Lung (tissue), 12 donors: ENCODE data around the gene GNRH2. TPM values are rescaled to one million over a fixed set of nuclear protein-coding genes. Genes with fewer than 3 reads are reported as not detected.

ENCODE experiments used
- ATAC-seq: fragments of 200-7000 bp; cut with Tn5 transposase; one replicate; pipeline ENCODE4 v1.9.1; 2020; ENCODE audit warnings: moderate number of reproducible peaks; ENCODE audit not compliant: insufficient read depth, low FRiP score
- DNase-seq, 3 donors: peaks; one replicate each; pipeline ENCODE4 v3.0.0-alpha.2; 2013 to 2017
- H3K27ac ChIP-seq, 2 donors: one replicate each; pipeline ENCODE4 v1.5.1; 2013; ENCODE audit warnings: mild to moderate bottlenecking in 2 of 2, moderate library complexity in 2 of 2, control low read depth in 1 of 2, inconsistent platforms in 1 of 2, low read depth in 1 of 2, low read length in 1 of 2
- H3K27me3 ChIP-seq, 3 donors: one replicate each; pipeline ENCODE4 v1.5.1; 2013; ENCODE audit warnings: low read length in 2 of 3; ENCODE audit not compliant: control insufficient read depth in 3 of 3, insufficient read depth in 3 of 3
- H3K36me3 ChIP-seq, 4 donors: one replicate each; pipeline ENCODE4 v1.5.1; 2013; ENCODE audit warnings: low read length in 4 of 4, mild to moderate bottlenecking in 1 of 4, moderate library complexity in 1 of 4; ENCODE audit not compliant: control insufficient read depth in 4 of 4, insufficient read depth in 4 of 4
- H3K4me1 ChIP-seq, 5 donors: one replicate each; pipeline ENCODE4 v1.5.1; 2013; ENCODE audit warnings: low read length in 5 of 5, mild to moderate bottlenecking in 2 of 5, moderate library complexity in 1 of 5; ENCODE audit not compliant: control insufficient read depth in 5 of 5, insufficient read depth in 5 of 5
- H3K4me3 ChIP-seq: one replicate; pipeline ENCODE4 v1.5.1; 2013; ENCODE audit warnings: mild to moderate bottlenecking, control low read depth, moderate library complexity
- H3K9ac ChIP-seq, 2 donors: one replicate each; pipeline ENCODE4 v1.5.1; 2013; ENCODE audit warnings: low read length in 2 of 2, control low read depth in 1 of 2; ENCODE audit not compliant: insufficient read depth in 1 of 2
- H3K9me3 ChIP-seq, 4 donors: one replicate each; pipeline ENCODE4 v1.5.1; 2013; ENCODE audit warnings: low read length in 3 of 4, mild to moderate bottlenecking in 1 of 4, moderate library complexity in 1 of 4; ENCODE audit not compliant: control insufficient read depth in 4 of 4, insufficient read depth in 3 of 4
- WGBS, 2 donors: extraction: QIAGEN DNeasy Blood & Tissue Kit; methylation state at CpG; one replicate each; pipeline ENCODE4 v1.1.7; 2013; 5-methylcytosine and 5-hydroxymethylcytosine counted together
- polyA plus RNA-seq, 2 donors: library from polyadenylated mRNA; stranded (reverse); fragments of 200-250 nt; gene quantifications; one replicate each; pipeline ENCODE4 v1.2.1, GENCODE V29; 2013
- total RNA-seq, 2 donors: library from RNA; depleted of rRNA in 1 of 2; stranded (reverse); fragments of >200 nt in 1 of 2; gene quantifications; one replicate each; pipeline ENCODE4 v1.2.1, GENCODE V29; 2014 to 2021
- TF ChIP-seq, protein P1 (sequence below): IDR thresholded peaks from 2 replicates; pipeline ENCODE4 v1.5.1; 2012; ENCODE audit warnings: mild to moderate bottlenecking; ENCODE audit errors: control extremely low read depth, extremely low read depth
- donor health status: control.
- donor health status: control.
- donor health status: Bipolar disorder and iron deficiency.
- donor health status: healthy.
- donor health status: DM: yes; HTN: yes; CAD: no.

Gene GNRH2
- total and polyA plus RNA-seq, 4 donors = 0.14 to 0.46 (median 0.16) TPM; not detected in 1

DNA sequence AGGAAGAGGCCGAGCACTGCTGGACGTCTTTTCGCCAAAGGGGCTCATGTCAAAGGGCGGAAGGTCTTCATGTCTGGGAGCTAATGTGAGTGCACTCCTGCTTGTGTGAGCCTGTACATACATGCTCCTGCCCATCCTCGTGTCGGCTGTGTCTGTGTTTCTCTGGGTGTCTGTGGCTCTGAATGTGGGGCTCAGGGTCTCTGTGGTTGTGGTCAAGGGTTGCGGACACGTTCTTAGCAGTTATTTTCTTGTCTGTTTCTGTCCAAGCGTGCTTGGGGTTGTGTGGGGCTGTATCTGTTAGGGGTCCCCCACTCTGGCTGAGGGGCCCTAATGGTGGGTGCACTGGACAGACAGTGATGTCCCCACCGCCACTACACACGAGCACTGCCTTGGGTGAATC lies 38.2 kb downstream of the GNRH2 start:
- ATAC-seq (no peak), DNase-seq (no peak)
- Histone ChIP-seq H3K9ac (no peak overlapping the region), H3K27me3 (peaks cover 0 to 44% (median 30%) of the 10 kb centered on the region in 3 donors), H3K4me3 (no peak overlapping the region), H3K36me3 (no peaks in the 10 kb centered on the region), H3K27ac (no peak overlapping the region), H3K4me1 (peaks cover 0 to 10% (median 0%) of the 10 kb centered on the region in 5 donors), H3K9me3 (peaks cover 0 to 7% (median 0%) of the 10 kb centered on the region in 4 donors)
- TF ChIP-seq, protein P1, sequence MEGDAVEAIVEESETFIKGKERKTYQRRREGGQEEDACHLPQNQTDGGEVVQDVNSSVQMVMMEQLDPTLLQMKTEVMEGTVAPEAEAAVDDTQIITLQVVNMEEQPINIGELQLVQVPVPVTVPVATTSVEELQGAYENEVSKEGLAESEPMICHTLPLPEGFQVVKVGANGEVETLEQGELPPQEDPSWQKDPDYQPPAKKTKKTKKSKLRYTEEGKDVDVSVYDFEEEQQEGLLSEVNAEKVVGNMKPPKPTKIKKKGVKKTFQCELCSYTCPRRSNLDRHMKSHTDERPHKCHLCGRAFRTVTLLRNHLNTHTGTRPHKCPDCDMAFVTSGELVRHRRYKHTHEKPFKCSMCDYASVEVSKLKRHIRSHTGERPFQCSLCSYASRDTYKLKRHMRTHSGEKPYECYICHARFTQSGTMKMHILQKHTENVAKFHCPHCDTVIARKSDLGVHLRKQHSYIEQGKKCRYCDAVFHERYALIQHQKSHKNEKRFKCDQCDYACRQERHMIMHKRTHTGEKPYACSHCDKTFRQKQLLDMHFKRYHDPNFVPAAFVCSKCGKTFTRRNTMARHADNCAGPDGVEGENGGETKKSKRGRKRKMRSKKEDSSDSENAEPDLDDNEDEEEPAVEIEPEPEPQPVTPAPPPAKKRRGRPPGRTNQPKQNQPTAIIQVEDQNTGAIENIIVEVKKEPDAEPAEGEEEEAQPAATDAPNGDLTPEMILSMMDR = no peak
- 77 to 84% methylated on average over 11 of the region's 11 CpGs for WGBS, 2 donors

- H3K4me1 ChIP-seq = peaks cover 0 to 8% (median 0%) of the 10 kb centered on the region in 5 donors
- peaks cover 0 to 7% (median 0%) of the 10 kb centered on the region in 4 donors for H3K9me3 ChIP-seq
- TF ChIP-seq, protein P1 = no peak
- H3K27ac ChIP-seq = no peak overlapping the region
- no peaks in the 10 kb centered on the region for H3K36me3 ChIP-seq
- H3K4me3 ChIP-seq = no peak overlapping the region
- no peak overlapping the region for H3K9ac ChIP-seq
- ATAC-seq (no peak), DNase-seq (no peak)
- peaks cover 0 to 44% (median 30%) of the 10 kb centered on the region in 3 donors for H3K27me3 ChIP-seq
- WGBS, 2 donors = 3 to 5% methylated on average over 38 to 71 of the region's 71 CpGs
Measured at GRCh38 chr20:3082306-3082951, 39.0 kb downstream of the GNRH2 start.

DNA sequence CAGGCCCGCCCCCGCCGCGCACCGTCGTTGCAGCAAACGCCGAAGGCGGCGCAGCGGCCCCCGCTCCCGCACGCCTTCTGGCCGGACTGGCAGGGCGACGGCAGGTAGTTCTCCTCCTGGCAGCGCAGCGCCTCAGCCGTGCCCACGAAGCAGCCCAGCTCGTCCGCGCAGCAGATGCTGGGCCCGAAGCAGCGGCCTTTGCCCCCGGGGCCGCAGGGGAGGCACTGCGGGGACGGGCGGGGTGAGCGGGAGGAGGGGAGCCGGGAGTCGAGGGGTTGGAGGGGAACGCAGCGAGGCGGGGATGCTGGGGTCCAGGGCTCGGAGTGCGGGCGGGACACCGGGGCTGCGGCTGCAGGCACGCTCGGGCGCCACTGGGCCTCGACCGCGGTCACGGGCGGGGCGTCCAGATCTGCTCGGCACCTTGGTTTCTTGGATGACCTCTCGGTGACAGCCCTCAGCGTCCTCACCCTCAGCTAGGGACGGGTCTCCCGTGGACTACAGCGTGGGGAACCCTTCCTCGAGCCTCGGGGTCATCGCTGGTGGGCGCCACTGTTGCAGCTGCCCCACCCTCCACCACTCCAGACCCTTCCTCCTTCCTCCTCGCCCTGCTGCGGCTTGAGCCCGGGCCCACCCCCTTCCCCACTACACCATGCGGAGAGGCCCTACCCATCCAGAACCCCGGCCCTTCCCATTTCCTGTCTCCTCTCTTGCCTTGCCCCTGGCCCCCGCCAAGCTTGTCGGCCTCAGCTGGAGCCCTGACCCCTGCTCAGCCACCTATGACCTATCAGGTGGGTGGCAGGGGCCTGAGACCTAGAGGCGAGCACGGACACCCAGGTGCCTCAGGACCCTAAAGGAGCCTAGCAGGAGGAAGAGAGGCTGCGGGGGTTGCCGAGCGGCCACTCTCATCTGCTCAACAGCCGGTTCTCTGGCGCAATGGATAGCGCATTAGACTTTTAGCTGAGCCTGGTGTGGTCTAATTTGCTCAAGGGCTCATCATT lies 39.8 kb downstream of the GNRH2 start:
- 8 to 10% methylated on average over 40 to 76 of the region's 76 CpGs for WGBS, 2 donors
- Histone ChIP-seq H3K4me1 (peaks cover 0 to 8% (median 0%) of the 10 kb centered on the region in 5 donors), H3K36me3 (no peaks in the 10 kb centered on the region), H3K4me3 (no peak overlapping the region), H3K9me3 (peaks cover 0 to 4% (median 0%) of the 10 kb centered on the region in 4 donors), H3K27me3 (peaks cover 0 to 41% (median 26%) of the 10 kb centered on the region in 3 donors), H3K9ac (no peak overlapping the region), H3K27ac (no peak overlapping the region)
- TF ChIP-seq, protein P1 = no peak
- peak in 1 of 3 donors; percentile 22 for DNase-seq
- no peak for ATAC-seq
